Lower lobe of right lung (tissue), 2 donors: Measurements from ENCODE around the gene VPS26C. TPM values are rescaled to one million over a fixed set of nuclear protein-coding genes. Genes with fewer than 3 reads are reported as not detected.

ENCODE experiments used
- ATAC-seq, 2 donors: fragments of 200-7000 bp; cut with Tn5 transposase; one replicate each; pipeline ENCODE4 v1.9.1; 2020 to 2022; ENCODE audit warnings: mild to moderate bottlenecking in 2 of 2, moderate library complexity in 2 of 2
- DNase-seq: peaks from one replicate; pipeline ENCODE4 v3.0.0-alpha.2; 2020
- H3K27ac ChIP-seq: fragments of 200-600 bp; one replicate; pipeline ENCODE4 v1.8.0; 2022
- H3K27me3 ChIP-seq: fragments of 200-600 bp; one replicate; pipeline ENCODE4 v1.8.0; 2022; ENCODE audit warnings: low read depth
- H3K36me3 ChIP-seq: fragments of 200-600 bp; one replicate; pipeline ENCODE4 v1.8.0; 2022; ENCODE audit warnings: mild to moderate bottlenecking
- H3K4me1 ChIP-seq: fragments of 200-600 bp; one replicate; pipeline ENCODE4 v1.8.0; 2022
- H3K4me3 ChIP-seq: fragments of 200-600 bp; one replicate; pipeline ENCODE4 v1.8.0; 2022; ENCODE audit warnings: mild to moderate bottlenecking
- H3K9me3 ChIP-seq: fragments of 200-600 bp; one replicate; pipeline ENCODE4 v1.8.0; 2022
- CTCF ChIP-seq: fragments of 200-600 bp; IDR thresholded peaks from one replicate; pipeline ENCODE4 v1.8.0; 2022; ENCODE audit warnings: antibody characterized with exemption, mild to moderate bottlenecking
- intact Hi-C: fragments of 100-400 bp; cut with DNase I; formaldehyde crosslinking; loops from one replicate; pipeline ENCODE4 v1.11.0; 2022
- total RNA-seq: library from RNA; stranded (reverse); fragmentation: NEBNext Ultra II Directional; extraction: Animal tissue kit (Norgen Biotek cat#: 25700); gene quantifications from one replicate; pipeline ENCODE4 v1.2.1, GENCODE V29; 2021
- donor health status: DM: no; HTN: yes; CAD: no; lungs with severe emphysema.

Gene VPS26C
- total RNA-seq, 1 donor from 2014 or later: 62.2 TPM

- Histone ChIP-seq H3K27ac (no peak overlapping the region), H3K9me3 (no peaks in the 10 kb centered on the region), H3K36me3 (peaks cover 95% of the 10 kb centered on the region), H3K4me3 (no peak overlapping the region), H3K4me1 (no peaks in the 10 kb centered on the region), H3K27me3 (no peaks in the 10 kb centered on the region)
- DNase-seq (no peak), ATAC-seq (no peak)
- intact Hi-C loops: no loop called here
- no peak for TF ChIP-seq CTCF
Measured at GRCh38 chr21:37228003-37228400, 39.1 kb downstream of the VPS26C start.

GRCh38 chr21:37227071-37228002 lies 39.8 kb downstream of the VPS26C start:
- H3K4me3 ChIP-seq: no peak overlapping the region
- H3K27me3 ChIP-seq: no peaks in the 10 kb centered on the region
- no peak for ATAC-seq
- peaks cover 88% of the 10 kb centered on the region for H3K36me3 ChIP-seq
- no peak for DNase-seq
- H3K4me1 ChIP-seq: no peaks in the 10 kb centered on the region
- no peak for TF ChIP-seq CTCF
- intact Hi-C loops: no loop called here
- no peaks in the 10 kb centered on the region for H3K9me3 ChIP-seq
- no peak overlapping the region for H3K27ac ChIP-seq

GRCh38 chr21:37226041-37226920 lies 40.9 kb downstream of the VPS26C start:
- H3K4me3 ChIP-seq: no peak overlapping the region
- TF ChIP-seq CTCF: no peak
- DNase-seq (no peak), ATAC-seq (no peak)
- peaks cover 78% of the 10 kb centered on the region for H3K36me3 ChIP-seq
- peaks cover 4% of the 10 kb centered on the region for H3K4me1 ChIP-seq
- H3K9me3 ChIP-seq: no peaks in the 10 kb centered on the region
- H3K27me3 ChIP-seq: no peaks in the 10 kb centered on the region
- no peak overlapping the region for H3K27ac ChIP-seq
- intact Hi-C loops: no loop called here

GRCh38 chr21:37224861-37225839 lies 42.0 kb downstream of the VPS26C start:
- Histone ChIP-seq H3K4me1 (peaks cover 9% of the 10 kb centered on the region), H3K36me3 (peaks cover 66% of the 10 kb centered on the region), H3K27me3 (no peaks in the 10 kb centered on the region), H3K4me3 (no peak overlapping the region), H3K9me3 (no peaks in the 10 kb centered on the region), H3K27ac (no peak overlapping the region)
- intact Hi-C loops: no loop called here
- ATAC-seq (no peak), DNase-seq (no peak)
- no peak for TF ChIP-seq CTCF
